GM19468 (cell line): Measurements from ENCODE around the gene STARD7.
"Not testable (repeated sequence)": the region's sequence is repeated elsewhere in the genome, so short reads cannot be mapped to it uniquely, and the experiment has no call there.

Experiments used
- ATAC-seq: cut with Tn5 transposase; IDR thresholded peaks from one replicate; pipeline ENCODE4 v1.9.1; 2021; ENCODE audit warnings: mild to moderate bottlenecking, moderate library complexity, moderate number of reproducible peaks; ENCODE audit not compliant: unreplicated experiment; ENCODE audit errors: extremely low read depth

STARD7 gene

GRCh38 chr2:96238266-96238665 lies 29.6 kb upstream of the STARD7 start:
- ATAC-seq = no peak

GRCh38 chr2:96236882-96237281 lies 28.3 kb upstream of the STARD7 start:
- no peak for ATAC-seq

- ATAC-seq = peak; percentile 82
Measured at GRCh38 chr2:96233880-96234316, 25.3 kb upstream of the STARD7 start.

GRCh38 chr2:96233436-96233835 lies 24.8 kb upstream of the STARD7 start:
- ATAC-seq = no peak

GRCh38 chr2:96231316-96231715 lies 22.7 kb upstream of the STARD7 start:
- no peak for ATAC-seq

GRCh38 chr2:96225016-96225533 lies 16.4 kb upstream of the STARD7 start:
- peak; percentile 46 for ATAC-seq

- not testable (repeated sequence) for ATAC-seq
Measured at GRCh38 chr2:96221106-96221505, 12.5 kb upstream of the STARD7 start.

GRCh38 chr2:96219959-96220358 lies 11.3 kb upstream of the STARD7 start:
- ATAC-seq = not testable (repeated sequence)

- ATAC-seq = no peak
Measured at GRCh38 chr2:96218508-96219131, 10.0 kb upstream of the STARD7 start.

GRCh38 chr2:96214554-96214953 lies 5.9 kb upstream of the STARD7 start:
- no peak for ATAC-seq

- ATAC-seq = no peak
Measured at GRCh38 chr2:96213379-96213778, 4.8 kb upstream of the STARD7 start.

- ATAC-seq = no peak
Measured at GRCh38 chr2:96212339-96212738, 3.7 kb upstream of the STARD7 start.

GRCh38 chr2:96209729-96210085 lies 1.1 kb upstream of the STARD7 start:
- no peak for ATAC-seq

GRCh38 chr2:96209011-96209728 lies 543 bp upstream of the STARD7 start:
- ATAC-seq = no peak

GRCh38 chr2:96207774-96208142 lies 869 bp downstream of the STARD7 start:
- no peak for ATAC-seq

GRCh38 chr2:96207073-96207773 lies 1.4 kb downstream of the STARD7 start:
- no peak for ATAC-seq

- ATAC-seq = no peak
Measured at GRCh38 chr2:96205888-96206287, 2.7 kb downstream of the STARD7 start.

GRCh38 chr2:96204836-96205624 lies 3.6 kb downstream of the STARD7 start:
- no peak for ATAC-seq

- no peak for ATAC-seq
Measured at GRCh38 chr2:96203130-96204028, 5.2 kb downstream of the STARD7 start.
